ENCODE data around the gene FAM227B.
A peak's percentile ranks its signal among the peaks of the same experiment; 100 is the strongest.
"Not testable (repeated sequence)": the region's sequence is repeated elsewhere in the genome, so short reads cannot be mapped to it uniquely, and the experiment has no call there.

The FAM227B gene

DNA sequence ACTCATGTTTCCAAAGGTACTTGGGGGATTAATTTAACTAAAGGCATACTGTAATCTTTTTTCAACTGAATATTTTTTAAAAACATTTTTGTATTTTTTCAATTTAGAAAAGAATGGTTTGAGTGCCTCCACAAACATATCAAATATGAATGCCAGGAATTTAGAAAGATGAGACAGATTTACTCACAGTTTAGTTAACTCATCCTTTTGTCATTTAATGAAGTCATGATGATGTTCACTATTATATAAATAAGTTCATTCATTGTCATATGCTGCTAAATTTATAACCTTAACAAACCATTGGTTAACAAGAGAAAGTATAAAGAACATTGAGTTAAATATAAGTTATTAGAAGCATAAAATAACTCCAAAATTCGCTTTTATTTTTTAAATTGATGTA is 147.6 kb downstream of the FAM227B start:
- no peaks in the 10 kb centered on the region for H3K36me3 ChIP-seq (ENCODE audit: control insufficient read depth, insufficient read depth, low read length)
- no peak overlapping the region for H3K9ac ChIP-seq (ENCODE audit: low read length)
- H4K8ac ChIP-seq (ENCODE audit: low read depth, low read length), result no peak overlapping the region
- no peak overlapping the region for H2BK15ac ChIP-seq (replicated peaks; ENCODE audit: low read depth)
- H3K18ac ChIP-seq (ENCODE audit: low read length), result no peak overlapping the region
- no peaks in the 10 kb centered on the region for H3K4me1 ChIP-seq (ENCODE audit: control insufficient read depth, low read depth, low read length)
- no peaks in the 10 kb centered on the region for H3K79me1 ChIP-seq (ENCODE audit: low read length)
- no peak overlapping the region for H3K4me3 ChIP-seq (ENCODE audit: low read length)
- H2AK5ac ChIP-seq (ENCODE audit: low read length), result no peak overlapping the region
- no peak for DNase-seq
- no peak overlapping the region for H2BK120ac ChIP-seq (ENCODE audit: low read depth, low read length)
- no peak overlapping the region for H3K23ac ChIP-seq (ENCODE audit: low read length)
- WGBS (ENCODE audit: extremely low coverage, insufficient coverage, low lambda C conversion rate), result no CpG with 5 or more reads among the region's 1 CpG
- no peak overlapping the region for H4K5ac ChIP-seq (ENCODE audit: low read length)
- no peaks in the 10 kb centered on the region for H3K27me3 ChIP-seq (ENCODE audit: insufficient read depth, low read length, poor library complexity)
- no peak overlapping the region for H3K56ac ChIP-seq (ENCODE audit: low read length)
- H2BK5ac ChIP-seq (ENCODE audit: low read length), result no peak overlapping the region
- no peak overlapping the region for H3K4ac ChIP-seq (ENCODE audit: low read depth, low read length)
- no peak overlapping the region for H3K4me2 ChIP-seq (ENCODE audit: low read length)
- H3K27ac ChIP-seq (ENCODE audit: low read depth, low read length), result no peak overlapping the region
- H3K79me2 ChIP-seq (ENCODE audit: control insufficient read depth, insufficient read depth, low read length), result no peaks in the 10 kb centered on the region

DNA sequence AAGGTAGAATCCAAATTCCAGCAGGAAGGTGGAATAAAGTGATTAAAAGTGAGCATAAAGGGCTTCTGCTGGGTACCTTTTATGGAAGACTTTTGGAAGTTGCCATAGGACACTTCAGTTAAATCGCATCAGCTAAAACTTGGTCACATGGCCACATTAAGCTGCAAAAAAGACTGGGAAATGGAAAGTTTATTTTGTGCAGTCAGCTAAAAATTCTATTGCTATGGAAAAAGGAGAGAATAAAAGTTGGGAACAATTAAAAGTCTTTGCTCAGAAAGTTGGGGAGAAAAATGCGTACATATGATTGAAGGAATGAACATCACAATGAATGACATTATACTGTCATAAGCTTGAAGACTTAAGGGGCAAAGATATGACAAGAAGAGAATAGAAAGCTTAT is 148.3 kb downstream of the FAM227B start:
- no peak for DNase-seq
- no peak overlapping the region for H3K4me2 ChIP-seq (ENCODE audit: low read length)
- H3K4me3 ChIP-seq (ENCODE audit: low read length), result no peak overlapping the region
- H3K4me1 ChIP-seq (ENCODE audit: control insufficient read depth, low read depth, low read length), result no peaks in the 10 kb centered on the region
- no peak overlapping the region for H2BK120ac ChIP-seq (ENCODE audit: low read depth, low read length)
- H3K36me3 ChIP-seq (ENCODE audit: control insufficient read depth, insufficient read depth, low read length), result no peaks in the 10 kb centered on the region
- H3K4ac ChIP-seq (ENCODE audit: low read depth, low read length), result no peak overlapping the region
- H3K56ac ChIP-seq (ENCODE audit: low read length), result no peak overlapping the region
- H4K5ac ChIP-seq (ENCODE audit: low read length), result no peak overlapping the region
- no peaks in the 10 kb centered on the region for H3K79me2 ChIP-seq (ENCODE audit: control insufficient read depth, insufficient read depth, low read length)
- no CpG with 5 or more reads among the region's 2 CpGs for WGBS (ENCODE audit: extremely low coverage, insufficient coverage, low lambda C conversion rate)
- no peak overlapping the region for H3K9ac ChIP-seq (ENCODE audit: low read length)
- no peaks in the 10 kb centered on the region for H3K27me3 ChIP-seq (ENCODE audit: insufficient read depth, low read length, poor library complexity)
- no peak overlapping the region for H2BK15ac ChIP-seq (replicated peaks; ENCODE audit: low read depth)
- no peak overlapping the region for H4K8ac ChIP-seq (ENCODE audit: low read depth, low read length)
- H3K79me1 ChIP-seq (ENCODE audit: low read length), result no peaks in the 10 kb centered on the region
- no peak overlapping the region for H3K27ac ChIP-seq (ENCODE audit: low read depth, low read length)
- no peak overlapping the region for H2BK5ac ChIP-seq (ENCODE audit: low read length)
- H3K18ac ChIP-seq (ENCODE audit: low read length), result no peak overlapping the region
- H3K23ac ChIP-seq (ENCODE audit: low read length), result no peak overlapping the region
- H2AK5ac ChIP-seq (ENCODE audit: low read length), result no peak overlapping the region

DNA sequence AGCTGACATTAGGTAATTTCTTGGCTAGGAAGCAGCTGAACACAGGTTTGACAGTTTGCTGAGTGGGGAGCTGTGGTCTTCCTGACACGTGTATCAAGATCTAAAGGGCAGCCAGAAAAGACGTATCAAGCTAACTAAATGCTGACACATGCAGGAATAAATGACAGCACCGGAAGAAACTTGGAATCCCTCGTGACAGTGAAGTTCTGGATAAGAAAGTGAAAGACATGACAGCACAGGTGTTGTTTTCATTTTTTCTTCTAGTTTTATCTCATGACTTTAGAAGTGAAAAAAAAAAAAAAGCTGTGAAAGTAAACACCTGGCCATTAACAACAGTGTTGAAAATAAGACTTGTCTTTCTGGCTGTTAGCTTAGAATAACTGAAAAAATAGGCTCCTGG is 148.9 kb downstream of the FAM227B start:
- Histone ChIP-seq H3K4me2 (ENCODE audit: low read length) (no peak overlapping the region), H3K79me2 (ENCODE audit: control insufficient read depth, insufficient read depth, low read length) (no peaks in the 10 kb centered on the region), H3K4me3 (ENCODE audit: low read length) (no peak overlapping the region), H3K4me1 (ENCODE audit: control insufficient read depth, low read depth, low read length) (no peaks in the 10 kb centered on the region), H4K8ac (ENCODE audit: low read depth, low read length) (no peak overlapping the region), H2BK15ac (replicated peaks; ENCODE audit: low read depth) (no peak overlapping the region), H3K18ac (ENCODE audit: low read length) (no peak overlapping the region), H3K27ac (ENCODE audit: low read depth, low read length) (no peak overlapping the region), H3K27me3 (ENCODE audit: insufficient read depth, low read length, poor library complexity) (no peaks in the 10 kb centered on the region), H4K5ac (ENCODE audit: low read length) (no peak overlapping the region), H2BK120ac (ENCODE audit: low read depth, low read length) (no peak overlapping the region), H3K9ac (ENCODE audit: low read length) (no peak overlapping the region), H3K56ac (ENCODE audit: low read length) (no peak overlapping the region), H3K4ac (ENCODE audit: low read depth, low read length) (peak overlapping the region; percentile 16), H2BK5ac (ENCODE audit: low read length) (no peak overlapping the region), H2AK5ac (ENCODE audit: low read length) (no peak overlapping the region), H3K79me1 (ENCODE audit: low read length) (no peaks in the 10 kb centered on the region), H3K23ac (ENCODE audit: low read length) (no peak overlapping the region), H3K36me3 (ENCODE audit: control insufficient read depth, insufficient read depth, low read length) (no peaks in the 10 kb centered on the region)
- DNase-seq, result no peak
- no CpG with 5 or more reads among the region's 4 CpGs for WGBS (ENCODE audit: extremely low coverage, insufficient coverage, low lambda C conversion rate)

DNA sequence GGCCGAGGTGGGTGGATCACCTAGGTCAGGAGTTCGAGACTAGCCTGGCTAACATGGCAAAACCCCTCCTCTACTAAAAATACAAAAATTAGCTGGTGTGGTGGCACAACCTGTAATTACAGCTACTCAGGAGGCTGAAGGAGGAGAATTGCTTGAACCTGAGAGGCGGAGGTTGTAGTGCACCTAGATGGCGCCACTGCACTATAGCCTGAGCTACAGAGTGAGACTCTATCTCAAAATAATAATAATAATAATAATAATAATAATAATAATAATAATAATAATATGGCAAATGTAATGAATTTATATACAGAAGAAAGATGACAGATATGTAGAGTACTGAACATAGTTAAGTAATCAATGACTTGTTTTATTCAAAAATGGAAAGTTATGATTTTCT is 149.4 kb downstream of the FAM227B start:
- H3K4me3 ChIP-seq (ENCODE audit: low read length), result not testable (repeated sequence)
- WGBS (ENCODE audit: extremely low coverage, insufficient coverage, low lambda C conversion rate), result no CpG with 5 or more reads among the region's 4 CpGs

DNA sequence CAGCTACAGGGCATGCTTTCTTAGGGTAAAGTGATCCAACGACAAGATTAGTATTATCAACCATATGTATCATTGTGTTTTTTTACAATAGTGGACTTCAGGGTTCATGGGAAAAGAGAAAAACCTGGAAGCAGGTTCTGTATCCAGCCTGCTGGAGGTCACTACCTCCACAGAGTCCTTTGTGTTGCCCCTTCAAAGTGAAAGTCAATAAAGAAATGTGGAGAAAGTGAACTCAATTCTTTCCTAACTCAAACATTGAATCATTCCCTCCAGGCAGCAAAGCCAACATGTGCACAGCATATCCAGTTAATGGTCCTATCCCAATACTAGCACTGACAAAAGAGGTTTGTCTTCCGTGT is 152.2 kb downstream of the FAM227B start:
- Histone ChIP-seq H2BK15ac (replicated peaks; ENCODE audit: low read depth) (no peak overlapping the region), H4K8ac (ENCODE audit: low read depth, low read length) (no peak overlapping the region), H3K56ac (ENCODE audit: low read length) (no peak overlapping the region), H3K27me3 (ENCODE audit: insufficient read depth, low read length, poor library complexity) (no peaks in the 10 kb centered on the region), H3K79me1 (ENCODE audit: low read length) (no peaks in the 10 kb centered on the region), H3K18ac (ENCODE audit: low read length) (no peak overlapping the region), H3K4me2 (ENCODE audit: low read length) (no peak overlapping the region), H3K9ac (ENCODE audit: low read length) (no peak overlapping the region), H2BK120ac (ENCODE audit: low read depth, low read length) (no peak overlapping the region), H3K79me2 (ENCODE audit: control insufficient read depth, insufficient read depth, low read length) (no peaks in the 10 kb centered on the region), H4K5ac (ENCODE audit: low read length) (no peak overlapping the region), H3K27ac (ENCODE audit: low read depth, low read length) (no peak overlapping the region), H3K4me3 (ENCODE audit: low read length) (no peak overlapping the region), H3K36me3 (ENCODE audit: control insufficient read depth, insufficient read depth, low read length) (no peaks in the 10 kb centered on the region), H3K4me1 (ENCODE audit: control insufficient read depth, low read depth, low read length) (no peaks in the 10 kb centered on the region), H2AK5ac (ENCODE audit: low read length) (no peak overlapping the region), H3K23ac (ENCODE audit: low read length) (no peak overlapping the region), H2BK5ac (ENCODE audit: low read length) (no peak overlapping the region), H3K4ac (ENCODE audit: low read depth, low read length) (no peak overlapping the region)
- WGBS (ENCODE audit: extremely low coverage, insufficient coverage, low lambda C conversion rate), result no CpG with 5 or more reads among the region's 2 CpGs
- no peak for DNase-seq

More for the DNA sequence above, 149.4 kb downstream of the FAM227B start:
- not testable (repeated sequence) for H4K5ac ChIP-seq (ENCODE audit: low read length); H3K4ac ChIP-seq (ENCODE audit: low read depth, low read length); H3K36me3 ChIP-seq (ENCODE audit: control insufficient read depth, insufficient read depth, low read length); H3K79me2 ChIP-seq (ENCODE audit: control insufficient read depth, insufficient read depth, low read length); H3K27me3 ChIP-seq (ENCODE audit: insufficient read depth, low read length, poor library complexity); H3K56ac ChIP-seq (ENCODE audit: low read length); H3K9ac ChIP-seq (ENCODE audit: low read length); H3K79me1 ChIP-seq (ENCODE audit: low read length); H3K23ac ChIP-seq (ENCODE audit: low read length); H3K27ac ChIP-seq (ENCODE audit: low read depth, low read length); H2AK5ac ChIP-seq (ENCODE audit: low read length); H2BK120ac ChIP-seq (ENCODE audit: low read depth, low read length); H3K4me1 ChIP-seq (ENCODE audit: control insufficient read depth, low read depth, low read length); H3K18ac ChIP-seq (ENCODE audit: low read length); H2BK15ac ChIP-seq (replicated peaks; ENCODE audit: low read depth); H4K8ac ChIP-seq (ENCODE audit: low read depth, low read length); H3K4me2 ChIP-seq (ENCODE audit: low read length); H2BK5ac ChIP-seq (ENCODE audit: low read length)
- peak; percentile 49 for DNase-seq

DNA sequence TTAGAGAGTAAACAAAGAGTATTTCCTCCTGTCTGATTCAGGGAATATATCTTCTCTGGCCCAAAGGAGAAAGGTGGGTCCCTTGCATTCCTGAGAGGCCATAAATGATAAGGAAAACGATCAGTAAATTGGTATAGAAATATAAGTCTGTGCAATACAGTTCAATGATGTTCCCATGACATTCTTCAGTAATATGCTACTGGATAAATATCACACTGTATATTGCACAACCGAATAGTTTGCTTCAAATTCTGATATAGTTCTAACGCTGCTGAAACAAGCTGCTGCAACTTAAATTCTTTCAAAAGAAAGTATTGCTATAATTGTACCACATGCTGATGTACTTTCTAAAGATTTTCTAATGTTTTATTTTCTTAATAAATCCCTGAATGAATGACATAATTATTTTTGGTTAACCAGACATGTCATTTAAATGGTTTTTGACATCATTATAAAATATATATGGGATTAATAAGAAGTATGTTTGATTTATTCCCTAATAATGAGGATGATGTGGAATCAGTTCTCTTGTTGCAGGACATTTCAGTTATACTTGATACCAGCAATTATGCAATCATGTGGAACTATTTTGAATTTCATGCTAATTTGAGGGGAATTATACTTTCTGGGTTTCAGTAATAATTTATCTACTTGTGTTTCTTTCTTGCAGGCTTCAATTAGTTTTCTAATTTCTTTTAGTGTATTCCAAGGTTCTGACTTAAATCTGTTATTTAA is 152.7 kb downstream of the FAM227B start:
- Histone ChIP-seq H2BK5ac (ENCODE audit: low read length) (no peak overlapping the region), H3K4ac (ENCODE audit: low read depth, low read length) (no peak overlapping the region), H3K9ac (ENCODE audit: low read length) (no peak overlapping the region), H3K79me1 (ENCODE audit: low read length) (no peaks in the 10 kb centered on the region), H3K4me2 (ENCODE audit: low read length) (no peak overlapping the region), H3K36me3 (ENCODE audit: control insufficient read depth, insufficient read depth, low read length) (no peaks in the 10 kb centered on the region), H3K4me3 (ENCODE audit: low read length) (no peak overlapping the region), H3K27ac (ENCODE audit: low read depth, low read length) (no peak overlapping the region), H2BK15ac (replicated peaks; ENCODE audit: low read depth) (no peak overlapping the region), H3K23ac (ENCODE audit: low read length) (no peak overlapping the region), H4K5ac (ENCODE audit: low read length) (no peak overlapping the region), H2AK5ac (ENCODE audit: low read length) (no peak overlapping the region), H3K27me3 (ENCODE audit: insufficient read depth, low read length, poor library complexity) (no peaks in the 10 kb centered on the region), H2BK120ac (ENCODE audit: low read depth, low read length) (no peak overlapping the region), H3K18ac (ENCODE audit: low read length) (no peak overlapping the region), H3K56ac (ENCODE audit: low read length) (no peak overlapping the region), H4K8ac (ENCODE audit: low read depth, low read length) (no peak overlapping the region), H3K79me2 (ENCODE audit: control insufficient read depth, insufficient read depth, low read length) (no peaks in the 10 kb centered on the region), H3K4me1 (ENCODE audit: control insufficient read depth, low read depth, low read length) (no peaks in the 10 kb centered on the region)
- no peak for DNase-seq
- no CpG with 5 or more reads among the region's 3 CpGs for WGBS (ENCODE audit: extremely low coverage, insufficient coverage, low lambda C conversion rate)
